A673 (cell line): ENCODE measurements around the gene OR56A5. TPM values are rescaled to one million over a fixed set of nuclear protein-coding genes. Genes with fewer than 3 reads are reported as not detected.

Source experiments
- BruUV-seq: library from RNA; stranded (reverse); fragments of 400-500 nt; replicated peaks from 2 replicates; lab custom pipeline; 2021; lab: Mats Ljungman, UMichigan
- CTCF ChIA-PET: fragments of 300-600 bp; sonication (Branson Sonifier 250); formaldehyde crosslinking; loops from one replicate; lab custom pipeline; 2022; ENCODE audit warnings: antibody characterized with exemption; lab: Charles Lee
- POLR2A ChIA-PET: fragments of 300-600 bp; sonication (Branson Sonifier 250); formaldehyde crosslinking; loops from one replicate; lab custom pipeline; 2022; ENCODE audit warnings: antibody characterized with exemption; ENCODE audit not compliant: low non-redundant PET; lab: Charles Lee
- DNase-seq: peaks from one replicate; pipeline ENCODE4 v3.0.0-alpha.2; 2015; ENCODE audit warnings: low spot score
- H3K27ac ChIP-seq: fragments of 200-600 bp; sonication (generic); 2 replicates; pipeline ENCODE4 v1.5.1; 2016; ENCODE audit warnings: mixed run types, low read depth, mild to moderate bottlenecking, mixed read lengths, antibody characterized with exemption, low read length; ENCODE audit not compliant: poor library complexity, severe bottlenecking
- H3K27me3 ChIP-seq: fragments of 200-600 bp; sonication (generic); replicated peaks from 2 replicates; pipeline ENCODE4 v1.6.1; 2017; ENCODE audit warnings: mixed run types, low read depth, mild to moderate bottlenecking, mixed read lengths, antibody characterized with exemption, low read length; ENCODE audit not compliant: insufficient read depth, poor library complexity
- H3K36me3 ChIP-seq: fragments of 200-600 bp; sonication (generic); 2 replicates; pipeline ENCODE4 v1.6.1; 2016; ENCODE audit warnings: mixed run types, mild to moderate bottlenecking, mixed read lengths, antibody characterized with exemption, low read length; ENCODE audit not compliant: insufficient read depth, poor library complexity, severe bottlenecking
- H3K4me1 ChIP-seq: fragments of 200-600 bp; sonication (generic); 2 replicates; pipeline ENCODE4 v1.6.1; 2017; ENCODE audit warnings: mixed run types, mild to moderate bottlenecking, mixed read lengths, antibody characterized with exemption, low read length; ENCODE audit not compliant: insufficient read depth, poor library complexity, severe bottlenecking
- H3K4me3 ChIP-seq: fragments of 200-600 bp; sonication (generic); 2 replicates; pipeline ENCODE4 v1.5.1; 2016; ENCODE audit warnings: low read depth, mixed run types, mild to moderate bottlenecking, mixed read lengths, low read length; ENCODE audit not compliant: poor library complexity, severe bottlenecking
- H3K9me3 ChIP-seq: fragments of 200-600 bp; sonication (generic); 2 replicates; pipeline ENCODE4 v1.6.1; 2016; ENCODE audit warnings: mixed run types, low read depth, mild to moderate bottlenecking, mixed read lengths, antibody characterized with exemption, low read length; ENCODE audit not compliant: poor library complexity, severe bottlenecking
- EZH2 ChIP-seq: fragments of 200-600 bp; sonication (generic); IDR thresholded peaks from 2 replicates; pipeline ENCODE4 v1.6.1; 2017; ENCODE audit warnings: borderline replicate concordance, low read depth, mild to moderate bottlenecking, mixed read lengths, antibody characterized with exemption, low read length; ENCODE audit not compliant: poor library complexity, severe bottlenecking
- intact Hi-C: fragments of 100-400 bp; cut with micrococcal nuclease; formaldehyde crosslinking; loops from one replicate; pipeline ENCODE4 v1.10.0; 2022; ENCODE audit not compliant: unreplicated experiment
- total RNA-seq: library from RNA; stranded (reverse); gene quantifications from 2 replicates; pipeline ENCODE4 v1.2.3, GENCODE V29; 2021
- TF ChIP-seq, protein P1 (sequence below): fragments of 300-800, 200-600 bp; sonication (generic); conservative IDR thresholded peaks from 2 replicates; pipeline ENCODE4 v1.5.1; 2017; ENCODE audit warnings: low read depth, mild to moderate bottlenecking, antibody characterized with exemption, low read length, moderate library complexity, mixed read lengths

The OR56A5 gene
- total RNA-seq, 1 experiment from 2014 or later, result not detected

DNA sequence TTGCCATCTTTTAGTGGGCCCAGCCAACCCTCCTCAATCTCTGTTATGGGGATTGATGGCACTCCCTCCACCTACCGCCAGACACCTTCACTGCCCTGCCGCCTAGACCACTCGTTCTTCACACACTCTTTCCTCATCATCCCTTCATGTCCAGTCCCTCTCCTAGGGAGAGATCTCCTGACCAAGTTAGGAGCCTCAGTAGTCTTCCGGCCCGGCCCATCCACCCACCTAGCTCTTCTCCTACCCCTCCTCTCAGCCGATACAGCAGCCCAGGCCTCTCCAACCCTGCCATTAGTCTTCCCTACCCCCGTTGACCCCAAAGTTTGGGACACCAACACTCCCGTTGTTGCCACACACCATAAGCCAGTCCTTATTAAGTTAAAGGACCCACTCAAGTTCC is 37.2 kb downstream of the OR56A5 start:
- ChIA-PET CTCF (no interaction called here), POLR2A (no interaction called here)
- no peaks in the 10 kb centered on the region for H3K9me3 ChIP-seq
- no TSS peak for BruUV-seq
- H3K4me3 ChIP-seq, result no peak overlapping the region
- no peaks in the 10 kb centered on the region for H3K4me1 ChIP-seq
- no peak overlapping the region for H3K27ac ChIP-seq
- intact Hi-C loops, result no loop called here
- DNase-seq, result no peak
- no peaks in the 10 kb centered on the region for H3K36me3 ChIP-seq
- H3K27me3 ChIP-seq, result no peaks in the 10 kb centered on the region
- TF ChIP-seq, protein P1, sequence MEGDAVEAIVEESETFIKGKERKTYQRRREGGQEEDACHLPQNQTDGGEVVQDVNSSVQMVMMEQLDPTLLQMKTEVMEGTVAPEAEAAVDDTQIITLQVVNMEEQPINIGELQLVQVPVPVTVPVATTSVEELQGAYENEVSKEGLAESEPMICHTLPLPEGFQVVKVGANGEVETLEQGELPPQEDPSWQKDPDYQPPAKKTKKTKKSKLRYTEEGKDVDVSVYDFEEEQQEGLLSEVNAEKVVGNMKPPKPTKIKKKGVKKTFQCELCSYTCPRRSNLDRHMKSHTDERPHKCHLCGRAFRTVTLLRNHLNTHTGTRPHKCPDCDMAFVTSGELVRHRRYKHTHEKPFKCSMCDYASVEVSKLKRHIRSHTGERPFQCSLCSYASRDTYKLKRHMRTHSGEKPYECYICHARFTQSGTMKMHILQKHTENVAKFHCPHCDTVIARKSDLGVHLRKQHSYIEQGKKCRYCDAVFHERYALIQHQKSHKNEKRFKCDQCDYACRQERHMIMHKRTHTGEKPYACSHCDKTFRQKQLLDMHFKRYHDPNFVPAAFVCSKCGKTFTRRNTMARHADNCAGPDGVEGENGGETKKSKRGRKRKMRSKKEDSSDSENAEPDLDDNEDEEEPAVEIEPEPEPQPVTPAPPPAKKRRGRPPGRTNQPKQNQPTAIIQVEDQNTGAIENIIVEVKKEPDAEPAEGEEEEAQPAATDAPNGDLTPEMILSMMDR, result no peak
- no peak for TF ChIP-seq EZH2

DNA sequence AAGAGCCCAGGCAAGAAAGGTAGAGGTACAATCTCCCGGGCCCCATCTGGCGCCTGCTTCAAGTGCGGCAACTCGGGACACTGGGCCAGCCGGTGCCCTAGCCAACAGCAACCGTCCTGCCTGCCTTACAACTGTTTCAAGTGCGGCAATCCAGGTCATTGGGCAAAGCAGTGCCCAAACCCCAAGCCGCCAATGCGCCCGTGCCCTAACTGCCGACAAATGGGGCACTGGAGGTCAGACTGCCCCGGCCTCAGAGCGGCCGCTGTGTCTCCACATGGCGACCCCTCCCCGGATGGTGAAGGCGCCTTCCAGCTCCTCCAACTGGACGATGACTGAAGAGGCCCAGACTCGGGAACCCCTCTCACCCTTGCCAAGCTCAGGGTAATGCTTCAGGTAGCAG is 37.7 kb downstream of the OR56A5 start:
- ChIA-PET POLR2A (no interaction called here), CTCF (no interaction called here)
- Histone ChIP-seq H3K9me3 (no peaks in the 10 kb centered on the region), H3K4me3 (no peak overlapping the region), H3K27ac (no peak overlapping the region), H3K4me1 (no peaks in the 10 kb centered on the region), H3K27me3 (no peaks in the 10 kb centered on the region), H3K36me3 (no peaks in the 10 kb centered on the region)
- BruUV-seq, result no TSS peak
- intact Hi-C loops, result no loop called here
- DNase-seq, result no peak
- no peak for TF ChIP-seq EZH2

DNA sequence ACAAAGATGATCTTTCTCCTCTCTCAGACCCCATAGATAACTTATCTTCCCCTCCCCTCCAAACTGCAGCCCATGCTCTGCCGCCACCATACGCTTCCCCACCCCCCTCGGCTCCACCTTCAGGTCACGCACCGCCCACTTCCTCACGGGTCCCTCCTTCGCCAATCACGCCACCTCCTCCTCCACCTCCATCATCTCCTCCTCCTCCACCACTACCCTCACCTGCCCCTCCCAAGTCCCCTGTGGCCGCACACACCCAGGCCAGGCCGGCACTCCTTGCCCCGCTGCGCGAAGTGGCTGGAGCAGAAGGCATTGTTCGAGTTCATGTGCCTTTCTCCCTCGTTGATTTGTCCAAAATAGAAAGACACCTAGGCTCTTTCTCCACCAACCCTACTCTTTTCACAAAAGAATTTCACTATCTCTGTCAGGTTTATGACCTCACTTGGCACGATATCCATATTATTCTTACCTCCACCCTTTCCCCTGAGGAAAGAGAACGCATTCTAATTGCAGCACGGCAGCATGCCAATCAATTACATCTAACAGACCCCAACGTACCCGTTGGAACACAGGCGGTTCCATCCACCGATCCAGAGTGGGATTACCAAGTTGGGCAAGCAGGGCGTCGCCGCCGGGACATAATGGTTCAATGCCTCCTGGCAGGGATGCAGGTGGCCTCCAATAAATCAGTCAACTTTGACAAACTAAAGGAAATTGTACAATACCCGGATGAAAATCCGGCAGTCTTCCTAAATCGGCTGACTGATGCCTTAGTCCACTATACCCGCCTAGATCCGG is 38.5 kb downstream of the OR56A5 start:
- no peaks in the 10 kb centered on the region for H3K4me1 ChIP-seq
- intact Hi-C loops, result no loop called here
- H3K36me3 ChIP-seq, result no peaks in the 10 kb centered on the region
- no TSS peak for BruUV-seq
- POLR2A ChIA-PET, result no interaction called here
- no peaks in the 10 kb centered on the region for H3K27me3 ChIP-seq
- no peak for DNase-seq
- H3K9me3 ChIP-seq, result no peaks in the 10 kb centered on the region
- CTCF ChIA-PET, result no interaction called here
- no peak overlapping the region for H3K4me3 ChIP-seq
- no peak overlapping the region for H3K27ac ChIP-seq
- TF ChIP-seq EZH2, result no peak

DNA sequence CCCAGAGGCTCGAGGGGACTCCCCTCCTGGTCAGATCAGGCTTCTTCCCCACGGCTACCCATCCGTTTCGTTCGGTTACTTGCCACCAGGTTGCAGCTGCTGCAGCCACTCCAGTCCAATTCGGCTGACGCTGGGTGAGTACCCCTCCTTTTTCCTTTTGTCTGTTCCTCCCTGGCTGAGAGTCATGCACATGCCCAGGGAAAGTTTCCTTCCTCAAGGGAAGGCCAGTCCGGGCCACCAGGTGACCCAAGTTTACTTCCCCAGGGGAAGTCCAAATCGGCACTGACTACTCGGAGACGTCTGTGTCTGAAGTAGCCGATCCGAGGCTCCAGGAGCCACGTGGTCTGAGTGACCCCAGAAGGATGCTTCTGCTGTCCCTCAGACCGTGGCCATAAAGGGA is 39.5 kb downstream of the OR56A5 start:
- no peak overlapping the region for H3K4me3 ChIP-seq
- ChIA-PET POLR2A (no interaction called here), CTCF (no interaction called here)
- no peak overlapping the region for H3K27ac ChIP-seq
- H3K9me3 ChIP-seq, result no peaks in the 10 kb centered on the region
- no peaks in the 10 kb centered on the region for H3K27me3 ChIP-seq
- H3K4me1 ChIP-seq, result no peaks in the 10 kb centered on the region
- no peaks in the 10 kb centered on the region for H3K36me3 ChIP-seq
- no peak for TF ChIP-seq EZH2
- TF ChIP-seq, protein P1, result no peak
- DNase-seq, result no peak
- intact Hi-C loops, result no loop called here
- BruUV-seq, result no TSS peak
